GM12891 (cell line): ENCODE results near the gene MYOC.

Source experiments
- PAX5 ChIP-seq: IDR thresholded peaks from 2 replicates; pipeline ENCODE4 v1.6.1; 2011; ENCODE audit warnings: low read length, moderate library complexity, mild to moderate bottlenecking; ENCODE audit not compliant: insufficient read depth, severe bottlenecking
- POLR2A ChIP-seq: IDR thresholded peaks from 2 replicates; pipeline ENCODE4 v1.6.1; 2011; ENCODE audit warnings: low read depth, low read length, control low read depth
- POLR2AphosphoS5 ChIP-seq: IDR thresholded peaks from 2 replicates; pipeline ENCODE4 v1.6.1; 2011; ENCODE audit warnings: low read depth, low read length, control low read depth
- SPI1 ChIP-seq: IDR thresholded peaks from 2 replicates; pipeline ENCODE4 v1.6.1; 2011; ENCODE audit warnings: low read depth, low read length, control low read depth
- TAF1 ChIP-seq: IDR thresholded peaks from 2 replicates; pipeline ENCODE4 v1.6.1; 2011; ENCODE audit warnings: low read depth, low read length, control low read depth

- TF ChIP-seq POLR2A (no peak), TAF1 (no peak), POLR2AphosphoS5 (no peak), SPI1 (no peak), PAX5 (no peak)
Observed at GRCh38 chr1:171641076-171641864, 11.2 kb downstream of the MYOC start.
